Small intestine (tissue), 7 donors: ENCODE results near the gene HASPIN. TPM values are rescaled to one million over a fixed set of nuclear protein-coding genes. Genes with fewer than 3 reads are reported as not detected.

Experiments used
- DNase-seq, 2 donors: peaks; one replicate each; pipeline versions ENCODE4 v3.0.0 to v3.0.0-alpha.2; 2013
- FAIRE-seq: peaks from 2 replicates; lab custom pipeline; 2012; peaks lifted over from hg19 to GRCh38; lab: Jason Lieb, UNC
- H3K27ac ChIP-seq, 3 donors: one replicate each; pipeline ENCODE4 v1.5.1; 2013; ENCODE audit warnings: low read length in 2 of 3, mild to moderate bottlenecking in 2 of 3, control low read depth in 1 of 3, inconsistent platforms in 1 of 3, low read depth in 1 of 3, moderate library complexity in 1 of 3
- H3K27me3 ChIP-seq, 3 donors: one replicate each; pipeline ENCODE4 v1.6.1; 2013; ENCODE audit warnings: low read length in 3 of 3, inconsistent platforms in 1 of 3; ENCODE audit not compliant: control insufficient read depth in 3 of 3, insufficient read depth in 3 of 3
- H3K36me3 ChIP-seq, 3 donors: one replicate each; pipeline ENCODE4 v1.6.1; 2013; ENCODE audit warnings: low read length in 3 of 3, inconsistent platforms in 1 of 3, low read depth in 1 of 3, mild to moderate bottlenecking in 1 of 3, moderate library complexity in 1 of 3; ENCODE audit not compliant: control insufficient read depth in 3 of 3, insufficient read depth in 2 of 3
- H3K4me1 ChIP-seq, 3 donors: one replicate each; pipeline ENCODE4 v1.6.1; 2013; ENCODE audit warnings: low read length in 2 of 3, inconsistent platforms in 1 of 3, low read depth in 1 of 3, mild to moderate bottlenecking in 1 of 3, moderate library complexity in 1 of 3; ENCODE audit not compliant: control insufficient read depth in 3 of 3, insufficient read depth in 2 of 3
- H3K4me3 ChIP-seq, 3 donors: one replicate each; pipeline ENCODE4 v1.5.1; 2013; ENCODE audit warnings: low read length in 3 of 3, control low read depth in 1 of 3, inconsistent platforms in 1 of 3, low read depth in 1 of 3, mild to moderate bottlenecking in 1 of 3, moderate library complexity in 1 of 3
- H3K9me3 ChIP-seq, 2 donors: one replicate each; pipeline ENCODE4 v1.6.1; 2013; ENCODE audit warnings: low read depth in 1 of 2, low read length in 1 of 2; ENCODE audit not compliant: control insufficient read depth in 2 of 2, insufficient read depth in 1 of 2
- WGBS, 3 donors: extraction: QIAGEN DNeasy Blood & Tissue Kit; methylation state at CpG; one replicate each; pipeline ENCODE4 v1.1.7; 2013; 5-methylcytosine and 5-hydroxymethylcytosine counted together
- polyA plus RNA-seq, 4 donors: library from polyadenylated mRNA; stranded (reverse) in 3 of 4; unstranded in 1 of 4; fragments of 200-250 nt in 3 of 4; fragments of 120-200 nt in 1 of 4; gene quantifications; one replicate each; pipeline versions ENCODE4 v1.2.1 to v1.2.3, GENCODE V29; 2013
- donor health status: healthy with polysubstance abuse.
- donor health status: control.
- donor health status: control.
- donor health status: Bipolar disorder and iron deficiency.
- donor health status: healthy.

Gene HASPIN
- polyA plus RNA-seq, 4 donors, result 2.6 to 3.6 TPM; not detected in 2

DNA sequence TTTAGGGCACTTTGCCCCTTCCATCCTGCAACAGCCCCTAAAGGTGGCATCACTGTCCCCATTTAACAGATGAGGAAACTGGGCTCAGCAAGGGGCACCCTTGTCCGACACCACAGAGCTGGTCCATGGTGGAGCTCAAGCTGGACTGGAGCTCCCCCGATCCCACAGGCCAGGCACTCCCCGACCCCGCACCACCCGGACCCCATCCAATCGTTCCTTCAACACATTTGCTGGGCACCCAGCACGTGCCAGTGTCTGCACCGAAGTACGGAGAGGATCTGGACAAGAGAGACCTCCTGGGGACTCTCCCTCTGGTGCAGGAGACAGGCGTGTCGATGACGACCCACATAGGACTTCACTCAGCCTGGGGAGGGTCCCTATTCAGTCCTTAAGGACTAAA lies 41.7 kb upstream of the HASPIN start:
- H3K27ac ChIP-seq, result no peak overlapping the region
- no peak for DNase-seq
- peaks cover 0 to 17% (median 2%) of the 10 kb centered on the region in 3 donors for H3K27me3 ChIP-seq
- no peaks in the 10 kb centered on the region for H3K36me3 ChIP-seq
- H3K4me3 ChIP-seq, result no peak overlapping the region
- FAIRE-seq, result no peak
- 87 to 96% (median 89%) methylated on average over 12 of the region's 12 CpGs for WGBS, 3 donors
- H3K9me3 ChIP-seq, result no peaks in the 10 kb centered on the region
- H3K4me1 ChIP-seq, result no peaks in the 10 kb centered on the region

DNA sequence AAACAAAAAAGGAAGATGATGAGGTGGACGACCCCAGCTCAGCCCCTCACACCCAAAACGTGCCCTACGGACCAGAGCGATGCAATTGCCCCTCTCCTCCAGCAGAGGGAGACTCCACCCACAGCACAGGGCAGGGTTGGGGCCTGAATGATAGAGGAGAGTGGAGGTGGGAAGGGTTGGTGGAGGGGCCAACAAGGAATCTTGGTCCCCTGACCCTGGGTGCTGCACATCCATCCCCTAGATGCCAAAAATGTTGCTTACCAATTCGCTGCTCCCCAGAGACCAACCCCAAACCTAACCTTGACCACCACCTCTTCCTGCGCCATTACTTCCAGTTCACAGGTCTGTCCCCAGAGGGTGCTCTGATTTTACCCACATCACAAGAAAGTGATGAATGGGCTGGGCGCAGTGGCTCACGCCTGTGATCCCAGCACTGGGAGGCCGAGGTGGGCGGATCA lies 40.6 kb upstream of the HASPIN start:
- DNase-seq (peak; percentile 19 to 55), FAIRE-seq (no peak)
- Histone ChIP-seq H3K27ac (no peak overlapping the region), H3K9me3 (no peaks in the 10 kb centered on the region), H3K27me3 (peaks cover 0 to 19% (median 2%) of the 10 kb centered on the region in 3 donors), H3K4me3 (no peak overlapping the region), H3K36me3 (no peaks in the 10 kb centered on the region), H3K4me1 (no peaks in the 10 kb centered on the region)
- 27 to 31% (median 28%) methylated on average over 10 of the region's 10 CpGs for WGBS, 3 donors

DNA sequence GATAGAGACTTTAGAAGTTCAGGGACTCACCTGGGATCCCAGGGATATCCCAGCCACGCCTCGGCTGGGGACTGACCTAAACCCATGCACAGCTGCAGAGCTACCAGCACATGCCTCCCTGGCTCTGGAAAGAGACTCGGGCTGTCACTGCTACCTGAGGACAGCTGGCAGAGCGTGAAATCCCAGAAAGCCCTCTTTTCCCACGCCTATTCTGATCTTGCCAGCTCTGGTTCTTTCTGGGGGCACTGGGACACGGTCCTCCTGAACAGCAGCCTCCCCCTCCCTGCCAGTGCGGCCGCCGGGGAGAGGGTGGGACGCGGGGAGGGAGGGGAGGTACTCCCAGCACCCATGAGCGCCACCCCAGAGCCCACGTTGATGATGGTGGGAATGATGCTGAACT lies 38.5 kb upstream of the HASPIN start:
- Histone ChIP-seq H3K27me3 (peaks cover 0 to 23% (median 2%) of the 10 kb centered on the region in 3 donors), H3K9me3 (no peaks in the 10 kb centered on the region), H3K36me3 (no peaks in the 10 kb centered on the region), H3K4me3 (no peak overlapping the region), H3K27ac (no peak overlapping the region), H3K4me1 (no peaks in the 10 kb centered on the region)
- FAIRE-seq (no peak), DNase-seq (no peak)
- 9 to 39% (median 30%) methylated on average over 8 to 13 of the region's 13 CpGs for WGBS, 3 donors

DNA sequence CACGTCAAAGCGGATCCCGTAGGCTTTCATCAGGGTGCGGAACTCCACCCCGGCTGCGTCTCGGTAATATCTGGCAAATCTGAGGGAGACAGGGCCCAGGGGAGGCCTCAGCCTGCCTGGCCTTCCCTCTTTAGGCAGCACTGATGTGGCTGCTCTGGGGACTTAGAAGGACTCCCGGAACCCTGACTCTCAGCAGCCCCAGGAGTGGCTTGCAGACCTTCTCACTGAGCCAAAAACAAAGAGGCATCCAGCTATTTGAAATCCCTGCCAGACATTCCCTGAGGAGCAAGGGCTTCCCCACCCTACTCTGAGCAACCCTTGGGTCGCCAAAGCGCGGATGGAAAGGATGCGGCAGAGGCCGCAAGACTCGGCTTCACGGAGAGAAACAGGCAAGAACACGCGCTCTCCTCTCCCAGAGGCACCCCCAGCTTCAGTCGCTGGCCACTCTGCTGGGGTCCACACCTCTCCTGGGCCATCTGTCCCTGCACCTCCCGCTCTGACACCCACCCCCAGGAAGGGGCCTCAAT lies 35.6 kb upstream of the HASPIN start:
- no peak overlapping the region for H3K4me3 ChIP-seq
- DNase-seq (no peak), FAIRE-seq (no peak)
- no peak overlapping the region for H3K27ac ChIP-seq
- no peaks in the 10 kb centered on the region for H3K36me3 ChIP-seq
- H3K4me1 ChIP-seq, result no peaks in the 10 kb centered on the region
- 45 to 46% (median 45%) methylated on average over 19 of the region's 19 CpGs for WGBS, 3 donors
- H3K27me3 ChIP-seq, result peaks cover 0 to 33% (median 0%) of the 10 kb centered on the region in 3 donors
- H3K9me3 ChIP-seq, result no peaks in the 10 kb centered on the region

DNA sequence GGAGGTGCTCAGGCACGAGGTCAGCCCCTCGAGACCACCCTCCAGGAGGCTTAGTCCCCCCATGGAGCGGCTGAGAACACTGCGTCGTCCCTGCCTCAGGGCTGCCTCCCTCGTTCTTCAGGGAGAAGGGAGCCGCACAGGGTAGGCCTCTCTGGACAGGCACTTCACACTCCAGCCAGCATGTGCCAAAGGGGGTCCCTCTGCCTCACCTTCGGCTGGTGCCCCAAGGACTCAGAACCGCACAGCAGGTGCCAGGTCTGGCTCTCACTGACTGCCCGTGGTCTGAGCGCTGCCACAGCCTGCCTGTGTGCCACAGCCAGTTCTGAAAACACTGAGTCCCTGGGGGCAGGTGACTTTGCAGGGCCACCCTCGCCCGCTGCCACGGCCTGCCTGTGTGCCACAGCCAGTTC lies 34.8 kb upstream of the HASPIN start:
- H3K4me1 ChIP-seq, result no peaks in the 10 kb centered on the region
- H3K27me3 ChIP-seq, result peaks cover 0 to 37% (median 0%) of the 10 kb centered on the region in 3 donors
- no peaks in the 10 kb centered on the region for H3K36me3 ChIP-seq

DNA sequence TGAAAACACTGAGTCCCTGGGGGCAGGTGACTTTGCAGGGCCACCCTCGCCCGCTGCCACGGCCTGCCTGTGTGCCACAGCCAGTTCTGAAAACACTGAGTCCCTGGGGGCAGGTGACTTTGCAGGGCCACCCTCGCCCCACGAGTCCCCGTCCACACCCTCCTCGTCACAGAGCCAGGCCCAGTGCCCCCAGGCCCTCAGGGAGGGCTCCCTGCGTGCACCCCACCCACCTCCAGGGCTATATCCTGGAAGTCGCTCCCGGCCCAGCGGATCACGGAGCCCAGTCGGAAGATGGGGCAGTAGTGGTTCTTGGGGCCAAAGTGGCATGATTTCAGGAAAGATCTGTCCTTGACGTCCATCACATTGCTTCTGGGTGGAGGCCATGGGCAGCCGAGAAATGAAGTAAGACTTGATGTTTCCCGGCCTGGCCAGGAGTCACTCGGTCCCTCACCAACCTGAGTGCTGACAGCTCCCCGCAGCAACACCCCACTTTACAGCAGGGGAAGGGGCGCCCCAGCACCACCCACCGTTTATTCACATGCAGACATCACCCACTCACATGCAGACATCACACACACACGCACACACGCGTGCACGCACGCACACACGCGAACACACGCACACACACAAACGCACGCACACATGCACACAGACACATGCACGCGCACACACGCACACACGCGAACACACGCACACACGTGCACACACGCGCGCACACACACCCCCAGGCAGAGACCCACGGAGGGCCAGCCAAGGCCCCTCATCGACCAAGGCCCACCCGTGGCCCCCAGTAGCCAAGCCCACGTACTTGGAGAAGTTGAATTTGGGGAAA lies 34.2 kb upstream of the HASPIN start:
- no peak overlapping the region for H3K4me3 ChIP-seq
- no peaks in the 10 kb centered on the region for H3K9me3 ChIP-seq
- no peak for FAIRE-seq
- H3K4me1 ChIP-seq, result no peaks in the 10 kb centered on the region
- no peak for DNase-seq
- no peak overlapping the region for H3K27ac ChIP-seq
- H3K27me3 ChIP-seq, result peaks cover 0 to 36% (median 0%) of the 10 kb centered on the region in 3 donors
- 82 to 89% (median 85%) methylated on average over 41 to 44 of the region's 44 CpGs for WGBS, 3 donors
- H3K36me3 ChIP-seq, result no peaks in the 10 kb centered on the region

More for the DNA sequence above, 34.8 kb upstream of the HASPIN start:
- FAIRE-seq (no peak), DNase-seq (no peak)
- Histone ChIP-seq H3K9me3 (no peaks in the 10 kb centered on the region), H3K4me3 (no peak overlapping the region), H3K27ac (no peak overlapping the region)
- WGBS, 3 donors, result 68 to 77% (median 74%) methylated on average over 11 to 14 of the region's 14 CpGs

DNA sequence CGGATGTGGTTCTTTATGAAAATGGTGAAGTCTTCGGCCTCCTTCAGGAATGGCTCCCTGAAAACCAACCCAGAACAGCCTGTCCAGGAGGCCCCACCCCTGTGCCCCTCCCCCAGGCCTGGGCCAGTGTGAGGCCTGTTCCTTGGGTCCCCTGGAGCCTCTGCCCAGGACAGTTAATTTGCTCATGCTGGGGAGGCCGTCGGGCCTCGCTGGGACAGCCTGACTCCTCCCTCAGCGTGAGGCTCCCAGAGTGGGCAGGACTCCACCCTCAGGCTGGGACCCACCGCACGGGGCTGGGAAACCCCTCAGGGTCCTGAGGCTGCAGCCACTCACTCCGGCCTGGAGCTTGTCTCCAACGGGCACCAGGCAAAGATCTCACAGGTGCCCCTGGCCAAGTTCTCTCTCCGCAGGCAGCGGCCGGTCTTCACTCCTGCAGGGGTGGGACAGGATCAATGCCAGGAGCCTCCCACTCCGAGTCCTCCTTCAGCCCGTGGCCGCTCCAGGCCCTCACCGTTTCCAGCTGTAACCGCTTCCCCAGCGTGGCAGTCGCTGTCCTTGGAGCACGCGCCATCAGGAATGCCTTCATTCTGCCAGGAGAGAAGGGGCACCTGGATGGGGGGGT lies 33.5 kb upstream of the HASPIN start:
- H3K4me1 ChIP-seq, result no peaks in the 10 kb centered on the region
- H3K27me3 ChIP-seq, result peaks cover 0 to 38% (median 2%) of the 10 kb centered on the region in 3 donors
- no peak overlapping the region for H3K27ac ChIP-seq

DNA sequence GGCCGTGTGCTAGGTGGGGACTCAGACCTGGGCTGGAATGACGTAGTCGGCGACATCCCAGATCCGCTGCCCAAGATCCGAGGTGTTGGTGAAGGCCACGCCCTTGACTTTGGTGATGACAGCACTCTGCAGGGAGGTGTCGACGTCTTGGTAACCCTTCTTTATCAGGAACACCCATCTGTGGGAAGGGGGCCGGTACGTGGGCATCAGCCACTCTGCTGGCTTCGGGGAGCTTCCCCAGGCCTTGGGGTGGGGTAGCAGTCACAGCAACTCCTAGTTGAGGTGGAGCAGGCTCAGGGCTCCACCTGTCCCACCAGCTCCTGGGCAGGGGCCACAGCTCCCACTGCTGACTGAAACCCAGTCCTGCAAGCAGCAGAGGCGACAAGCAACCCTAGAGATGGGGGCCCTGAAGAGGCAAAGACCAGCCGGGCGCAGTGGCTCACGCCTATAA lies 32.1 kb upstream of the HASPIN start:
- Histone ChIP-seq H3K9me3 (no peaks in the 10 kb centered on the region), H3K36me3 (no peaks in the 10 kb centered on the region), H3K27ac (no peak overlapping the region), H3K4me1 (peaks cover 0 to 4% (median 0%) of the 10 kb centered on the region in 3 donors), H3K27me3 (peaks cover 2 to 49% (median 7%) of the 10 kb centered on the region in 3 donors), H3K4me3 (no peak overlapping the region)
- FAIRE-seq, result no peak
- no peak for DNase-seq
- 72 to 80% (median 77%) methylated on average over 16 of the region's 16 CpGs for WGBS, 3 donors

More for the DNA sequence above, 33.5 kb upstream of the HASPIN start:
- H3K4me3 ChIP-seq, result no peak overlapping the region
- no peak for DNase-seq
- FAIRE-seq, result no peak
- WGBS, 3 donors, result 77 to 84% (median 83%) methylated on average over 18 to 22 of the region's 22 CpGs
- H3K9me3 ChIP-seq, result no peaks in the 10 kb centered on the region
- no peaks in the 10 kb centered on the region for H3K36me3 ChIP-seq
